ENCODE results near the gene ZNF711. TPM values are rescaled to one million over a fixed set of nuclear protein-coding genes. Genes with fewer than 3 reads are reported as not detected.
"Not testable (repeated sequence)": the region's sequence is repeated elsewhere in the genome, so short reads cannot be mapped to it uniquely, and the experiment has no call there.

The ZNF711 gene
- total RNA-seq, 1 donor from 2014 or later = 2.6 TPM

DNA sequence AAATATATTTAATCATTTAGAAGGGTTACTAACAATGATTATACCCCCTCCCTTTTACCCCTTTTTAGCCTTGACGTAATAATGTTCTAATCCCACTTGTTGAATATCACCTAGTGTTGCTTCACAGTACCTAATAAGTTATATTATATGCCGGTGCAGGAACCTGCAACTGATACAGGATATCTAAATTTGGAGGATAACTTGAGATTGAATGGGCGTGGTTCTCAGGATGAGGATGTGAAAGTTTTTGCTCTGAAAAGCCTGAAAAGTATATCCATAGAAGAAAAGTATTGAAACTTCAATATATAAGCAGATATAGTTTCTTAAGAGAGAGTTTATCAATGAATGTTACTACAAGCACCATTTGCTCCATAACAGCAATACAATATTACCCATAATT, 59.8 kb downstream of the ZNF711 start:
- Histone ChIP-seq H3K36me3 (ENCODE audit: control insufficient read depth, insufficient read depth, low read length) (no peaks in the 10 kb centered on the region), H3K27me3 (ENCODE audit: control insufficient read depth, insufficient read depth, low read length) (no peaks in the 10 kb centered on the region), H3K4me3 (ENCODE audit: low read depth, low read length) (no peak overlapping the region)
- FAIRE-seq = no peak
- no peak for DNase-seq (ENCODE audit: low read depth)
- TF ChIP-seq, protein P1, sequence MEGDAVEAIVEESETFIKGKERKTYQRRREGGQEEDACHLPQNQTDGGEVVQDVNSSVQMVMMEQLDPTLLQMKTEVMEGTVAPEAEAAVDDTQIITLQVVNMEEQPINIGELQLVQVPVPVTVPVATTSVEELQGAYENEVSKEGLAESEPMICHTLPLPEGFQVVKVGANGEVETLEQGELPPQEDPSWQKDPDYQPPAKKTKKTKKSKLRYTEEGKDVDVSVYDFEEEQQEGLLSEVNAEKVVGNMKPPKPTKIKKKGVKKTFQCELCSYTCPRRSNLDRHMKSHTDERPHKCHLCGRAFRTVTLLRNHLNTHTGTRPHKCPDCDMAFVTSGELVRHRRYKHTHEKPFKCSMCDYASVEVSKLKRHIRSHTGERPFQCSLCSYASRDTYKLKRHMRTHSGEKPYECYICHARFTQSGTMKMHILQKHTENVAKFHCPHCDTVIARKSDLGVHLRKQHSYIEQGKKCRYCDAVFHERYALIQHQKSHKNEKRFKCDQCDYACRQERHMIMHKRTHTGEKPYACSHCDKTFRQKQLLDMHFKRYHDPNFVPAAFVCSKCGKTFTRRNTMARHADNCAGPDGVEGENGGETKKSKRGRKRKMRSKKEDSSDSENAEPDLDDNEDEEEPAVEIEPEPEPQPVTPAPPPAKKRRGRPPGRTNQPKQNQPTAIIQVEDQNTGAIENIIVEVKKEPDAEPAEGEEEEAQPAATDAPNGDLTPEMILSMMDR (IDR thresholded peaks at IDR 0.05; ENCODE audit: insufficient read depth, low read length, severe bottlenecking) = no peak

DNA sequence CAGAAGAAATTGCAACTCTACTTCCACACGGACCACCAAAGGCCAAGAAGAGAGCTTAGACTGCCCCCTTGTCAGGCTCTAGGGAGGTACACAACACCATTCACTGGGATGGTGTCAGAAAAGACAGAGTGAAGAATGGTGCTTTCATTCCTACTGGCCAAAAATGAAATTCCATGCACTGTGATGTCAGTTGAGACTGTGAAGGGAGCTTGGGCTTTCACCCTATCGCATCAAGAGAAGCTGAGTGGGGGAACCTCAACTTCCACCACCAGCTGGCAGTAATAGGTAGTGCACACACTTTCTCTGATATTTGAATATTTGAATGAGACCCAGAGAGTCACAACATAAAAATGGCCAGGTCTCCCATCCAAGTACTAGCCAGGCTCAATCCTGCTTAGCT, 65.9 kb downstream of the ZNF711 start:
- DNase-seq (ENCODE audit: low read depth) = no peak
- H3K36me3 ChIP-seq (ENCODE audit: control insufficient read depth, insufficient read depth, low read length) = no peaks in the 10 kb centered on the region
- TF ChIP-seq, protein P1 (IDR thresholded peaks at IDR 0.05; ENCODE audit: insufficient read depth, low read length, severe bottlenecking) = no peak
- FAIRE-seq = no peak
- H3K4me3 ChIP-seq (ENCODE audit: low read depth, low read length) = no peak overlapping the region
- H3K27me3 ChIP-seq (ENCODE audit: control insufficient read depth, insufficient read depth, low read length) = no peaks in the 10 kb centered on the region

DNA sequence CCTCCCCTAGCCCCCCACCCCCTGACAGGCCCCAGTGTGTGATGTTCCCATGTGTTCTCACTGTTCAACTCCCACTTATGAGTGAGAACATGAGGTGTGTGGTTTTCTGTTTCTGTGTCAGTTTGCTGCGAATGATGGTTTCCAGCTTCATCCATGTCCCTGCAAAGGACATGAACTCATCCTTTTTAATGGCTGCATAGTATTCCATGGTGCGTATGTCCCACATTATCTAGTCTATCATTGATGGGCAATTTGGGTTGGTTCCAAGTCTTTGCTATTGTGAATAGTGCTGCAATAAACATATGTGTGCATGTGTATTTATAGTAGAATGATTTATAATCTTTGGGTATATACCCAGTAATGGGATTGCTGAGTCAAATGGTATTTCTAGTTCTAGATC, 67.6 kb downstream of the ZNF711 start:
- not testable (repeated sequence) for DNase-seq (ENCODE audit: low read depth); FAIRE-seq; H3K36me3 ChIP-seq (ENCODE audit: control insufficient read depth, insufficient read depth, low read length); H3K4me3 ChIP-seq (ENCODE audit: low read depth, low read length); H3K27me3 ChIP-seq (ENCODE audit: control insufficient read depth, insufficient read depth, low read length)

Other genes starting within 250 kb of the ZNF711 start
- 2.9 and 7.3 TPM in 2 replicates for gene APOOL, start 240.1 kb upstream of the ZNF711 start, total RNA-seq
- gene SATL1, start 212 bp upstream of the ZNF711 start, total RNA-seq = under 0.01 TPM in 1 of 2 replicates, not detected in the other
- 3.2 and 7.7 TPM in 2 replicates for gene POF1B, start 135.7 kb downstream of the ZNF711 start, total RNA-seq